Measurements from ENCODE around the gene ACOT7. TPM values are rescaled to one million over a fixed set of nuclear protein-coding genes. Genes with fewer than 3 reads are reported as not detected.

ACOT7 gene
- total and polyA plus RNA-seq, 2 experiments from 2014 or later: 167 to 169 TPM

- Mint-ChIP-seq H3K27me3 (ENCODE audit: insufficient read depth, low read depth, poor library complexity) (peaks cover 6% of the 10 kb centered on the region), H3K36me3 (ENCODE audit: low read depth) (peaks cover under 1% of the 10 kb centered on the region; the same call in 1 of the 3 replicates), H3K4me1 (peaks cover under 1% of the 10 kb centered on the region), H3K27ac (no peak overlapping the region), H3K9me3 (no peaks in the 10 kb centered on the region), H3K4me3 (no peak overlapping the region)
- ATAC-seq (no peak), DNase-seq (ENCODE audit: low spot score) (no peak)
- Histone ChIP-seq H3K4me2 (no peak overlapping the region), H3K27me3 (ENCODE audit: insufficient read depth) (no peaks in the 10 kb centered on the region), H3K36me3 (ENCODE audit: insufficient read depth) (no peaks in the 10 kb centered on the region), H4K20me1 (replicated peaks; ENCODE audit: insufficient read depth) (no peaks in the 10 kb centered on the region), H3F3A (replicated peaks; ENCODE audit: low read depth) (no peaks in the 10 kb centered on the region), H3K4me1 (ENCODE audit: insufficient read depth) (no peaks in the 10 kb centered on the region), H3K79me2 (replicated peaks; ENCODE audit: insufficient read depth) (no peaks in the 10 kb centered on the region), H3K27ac (ENCODE audit: low read depth) (no peak overlapping the region; the same call in 1 of the 2 replicates), H2AFZ (no peak overlapping the region), H3K4me3 (no peak overlapping the region), H3K9me2 (ENCODE audit: insufficient read depth) (no peaks in the 10 kb centered on the region)
- TF ChIP-seq EZH2 (IDR thresholded peaks at IDR 0.05; ENCODE audit: low read depth, unreplicated experiment): no peak
- TF ChIP-seq EZH2phosphoT487 (IDR thresholded peaks at IDR 0.05; ENCODE audit: unreplicated experiment): no peak
- no peak for TF ChIP-seq CTCF (conservative IDR thresholded peaks at IDR 0.05; ENCODE audit: low read depth in 2 of 2)
- no peak for TF ChIP-seq ETS1 (IDR thresholded peaks at IDR 0.05)
- no peak for TF ChIP-seq ZNF462 (CRISPR knock-in tag; IDR thresholded peaks at IDR 0.05)
- TF ChIP-seq STAT1 (IDR thresholded peaks at IDR 0.05; ENCODE audit: unreplicated experiment): no peak
- no peak for TF ChIP-seq REST (IDR thresholded peaks at IDR 0.05; ENCODE audit: unreplicated experiment)
- TF ChIP-seq ZNF114 (CRISPR knock-in tag; IDR thresholded peaks at IDR 0.05): no peak
- no peak for TF ChIP-seq POLR2AphosphoS5 (IDR thresholded peaks at IDR 0.05; ENCODE audit: low read depth)
- TF ChIP-seq ZNF331 (CRISPR knock-in tag; IDR thresholded peaks at IDR 0.05; ENCODE audit: low read depth): no peak
- no peak for TF ChIP-seq JUNB (IDR thresholded peaks at IDR 0.05; ENCODE audit: unreplicated experiment)
Observed at GRCh38 chr1:6282577-6283270, 110.8 kb downstream of the ACOT7 start.

Measured in GM23338 (cell line).